NOMO-1 treated with dmso at 0.1 percent for 144 hours (cell line): Measurements from ENCODE around the gene PDCD1LG2.
A peak's percentile ranks its signal among the peaks of the same experiment; 100 is the strongest.

Experiments
- DNase-seq: peaks from one replicate; lab custom pipeline; 2025; ENCODE audit not compliant: unreplicated experiment; lab: John Stamatoyannopoulos, UW

Gene PDCD1LG2

GRCh38 chr9:5608298-5609225 is 98.2 kb downstream of the PDCD1LG2 start:
- no peak for DNase-seq

DNA sequence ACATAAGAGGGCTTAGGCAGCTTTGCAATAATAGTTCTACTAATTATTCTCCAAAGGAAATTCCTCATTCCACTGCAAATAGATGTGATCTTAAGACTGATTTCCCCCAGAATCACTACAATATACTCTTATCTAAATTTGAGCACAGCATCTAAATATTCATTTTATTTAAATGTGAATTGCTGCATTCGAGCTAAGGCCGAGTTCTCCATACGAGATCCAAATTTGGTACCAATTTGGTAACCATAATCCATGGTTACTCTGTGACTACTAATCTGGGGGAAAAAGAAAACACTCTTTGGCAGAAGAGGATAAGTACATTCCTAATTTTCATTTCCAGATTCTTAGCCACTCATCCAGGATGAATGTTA is 98.9 kb downstream of the PDCD1LG2 start:
- no peak for DNase-seq

DNA sequence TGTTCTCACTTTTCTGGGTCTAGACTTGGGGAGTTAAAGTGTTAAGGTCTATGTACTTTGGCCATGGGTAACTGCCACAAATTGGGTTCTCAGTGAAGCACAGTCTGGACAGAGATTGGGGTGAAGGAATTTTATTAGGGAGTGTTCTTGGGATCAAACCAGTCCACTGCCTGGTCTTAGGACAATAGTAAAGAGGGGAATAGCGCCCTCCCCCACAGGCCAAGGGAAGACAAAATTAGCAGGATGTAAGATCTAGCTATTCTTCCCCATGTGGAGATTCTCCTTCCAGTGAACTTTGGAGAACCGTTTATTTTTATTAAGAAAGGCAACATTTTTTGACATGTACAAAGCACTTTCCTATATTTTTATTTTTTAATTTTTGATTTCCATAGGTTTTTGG is 100.2 kb downstream of the PDCD1LG2 start:
- DNase-seq = no peak

DNA sequence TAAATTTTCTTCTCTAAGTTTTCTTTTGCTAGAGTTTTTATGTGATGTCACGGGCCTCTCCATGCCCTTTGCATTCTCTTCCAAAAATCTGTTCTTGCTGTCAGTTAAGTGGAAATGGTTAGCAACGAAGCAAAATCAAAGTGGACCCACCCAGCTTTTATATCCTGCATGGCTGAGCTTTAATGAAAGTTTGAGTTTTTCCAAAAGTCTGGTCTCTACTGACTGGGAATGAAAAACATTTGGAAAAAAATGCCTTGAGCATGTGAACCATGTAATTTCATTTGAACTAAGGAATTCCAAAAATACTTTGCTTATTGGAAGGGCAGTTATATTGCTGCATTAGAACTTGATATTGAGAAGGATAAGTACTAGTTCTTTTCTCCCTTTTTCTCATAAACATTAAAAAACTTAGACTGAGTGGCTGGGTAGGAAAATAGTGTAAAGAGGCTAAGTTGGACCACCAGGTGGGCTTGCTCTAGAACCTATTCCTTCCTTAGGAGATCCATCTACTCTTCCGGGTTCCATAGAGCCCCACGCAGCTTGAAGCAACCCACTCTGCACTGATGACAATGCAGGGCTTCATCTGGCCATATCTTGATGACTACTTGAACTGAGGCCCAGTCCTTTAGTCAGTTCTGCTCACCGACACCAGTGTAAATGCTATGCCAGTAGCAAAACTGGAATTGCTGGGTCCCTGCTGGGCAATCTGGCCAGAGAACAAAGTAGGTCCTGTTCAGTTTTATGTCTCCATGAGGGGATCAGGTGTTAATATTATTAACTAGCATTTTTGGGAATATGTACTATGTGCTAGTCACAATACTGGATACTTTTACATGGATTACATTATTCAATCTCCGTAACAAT is 101.2 kb downstream of the PDCD1LG2 start:
- no peak for DNase-seq

- no peak for DNase-seq
Observed at GRCh38 chr9:5612185-5612530, 101.8 kb downstream of the PDCD1LG2 start.

DNA sequence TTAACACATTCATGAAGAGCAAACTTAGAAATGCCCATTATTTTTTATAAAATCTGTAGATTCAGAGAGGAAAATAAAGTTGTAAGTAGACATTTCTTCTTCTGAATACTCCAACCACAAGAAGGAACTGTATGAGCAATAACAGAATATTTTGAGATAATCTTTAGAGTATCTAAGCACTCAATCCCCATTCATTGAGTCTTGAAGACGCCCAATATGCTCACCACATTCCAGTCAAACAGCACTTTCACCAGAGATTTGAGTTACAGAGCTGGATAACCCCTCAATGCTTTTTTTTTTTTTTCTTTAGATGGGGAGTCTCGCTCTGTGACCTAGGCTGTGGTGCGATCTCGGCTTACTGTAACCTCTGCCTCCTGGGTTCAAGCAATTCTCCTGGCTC is 103.9 kb downstream of the PDCD1LG2 start:
- no peak for DNase-seq

- DNase-seq = no peak
Observed at GRCh38 chr9:5614985-5615384, 104.7 kb downstream of the PDCD1LG2 start.

- peak; percentile 36 for DNase-seq
Observed at GRCh38 chr9:5617749-5618148, 107.4 kb downstream of the PDCD1LG2 start.

DNA sequence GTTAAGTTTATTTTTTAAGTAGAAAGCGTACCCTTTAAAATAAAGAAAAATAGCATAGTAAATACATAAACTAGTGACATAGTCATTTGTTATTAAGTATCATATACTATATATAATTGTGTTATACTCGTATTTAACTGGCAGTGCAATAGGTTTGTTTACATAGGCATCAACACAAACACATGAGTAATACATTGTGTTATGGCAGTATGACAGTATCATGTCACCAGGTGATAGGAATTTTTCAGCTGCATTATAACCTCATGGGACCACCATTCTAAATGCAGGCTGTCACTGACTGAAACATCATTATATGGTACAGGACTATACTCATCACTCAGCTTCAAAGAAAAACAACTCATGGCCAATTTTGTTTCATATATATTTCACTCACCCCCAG is 110.2 kb downstream of the PDCD1LG2 start:
- DNase-seq = no peak
